Activated T-helper 2 cell treated with anti-CD3 and anti-CD28 coated beads, Interferon-gamma antibody, Interleukin-2, Interleukin-4, amounts not matched to agents 10 μg/mL and 5 μg/mL and 100 μg/mL, durations not matched to agents 14 hours and 24 hours and 36 hours (primary cell): ENCODE data around the gene MYH14. TPM values are rescaled to one million over a fixed set of nuclear protein-coding genes. Genes with fewer than 3 reads are reported as not detected.

Source experiments
- DNase-seq: peaks from one replicate; pipeline ENCODE4 v3.0.0; 2021; ENCODE audit warnings: low spot score
- H3K27ac Mint-ChIP-seq: one replicate; pipeline ENCODE4 v1.8.0; 2021; ENCODE audit warnings: mixed read lengths
- H3K27me3 Mint-ChIP-seq: one replicate; pipeline ENCODE4 v1.8.0; 2021; ENCODE audit warnings: low read depth, mixed read lengths
- H3K36me3 Mint-ChIP-seq: one replicate; pipeline ENCODE4 v1.8.0; 2021; ENCODE audit warnings: low read depth, mixed read lengths
- H3K4me1 Mint-ChIP-seq: one replicate; pipeline ENCODE4 v1.8.0; 2021; ENCODE audit warnings: low read depth, mixed read lengths
- H3K4me3 Mint-ChIP-seq: one replicate; pipeline ENCODE4 v1.8.0; 2021; ENCODE audit warnings: low read depth, mild to moderate bottlenecking, moderate library complexity, mixed read lengths
- H3K9me3 Mint-ChIP-seq: one replicate; pipeline ENCODE4 v1.8.0; 2021; ENCODE audit warnings: mixed read lengths
- intact Hi-C: fragments of 100-400 bp; cut with micrococcal nuclease; formaldehyde crosslinking; loops from one replicate; pipeline ENCODE4 v1.15.1; 2023
- total RNA-seq: library from RNA; stranded (reverse); gene quantifications from 2 replicates; pipeline ENCODE4 v1.2.3, GENCODE V29; 2022

The MYH14 gene
- total RNA-seq, 1 donor from 2014 or later = not detected

DNA sequence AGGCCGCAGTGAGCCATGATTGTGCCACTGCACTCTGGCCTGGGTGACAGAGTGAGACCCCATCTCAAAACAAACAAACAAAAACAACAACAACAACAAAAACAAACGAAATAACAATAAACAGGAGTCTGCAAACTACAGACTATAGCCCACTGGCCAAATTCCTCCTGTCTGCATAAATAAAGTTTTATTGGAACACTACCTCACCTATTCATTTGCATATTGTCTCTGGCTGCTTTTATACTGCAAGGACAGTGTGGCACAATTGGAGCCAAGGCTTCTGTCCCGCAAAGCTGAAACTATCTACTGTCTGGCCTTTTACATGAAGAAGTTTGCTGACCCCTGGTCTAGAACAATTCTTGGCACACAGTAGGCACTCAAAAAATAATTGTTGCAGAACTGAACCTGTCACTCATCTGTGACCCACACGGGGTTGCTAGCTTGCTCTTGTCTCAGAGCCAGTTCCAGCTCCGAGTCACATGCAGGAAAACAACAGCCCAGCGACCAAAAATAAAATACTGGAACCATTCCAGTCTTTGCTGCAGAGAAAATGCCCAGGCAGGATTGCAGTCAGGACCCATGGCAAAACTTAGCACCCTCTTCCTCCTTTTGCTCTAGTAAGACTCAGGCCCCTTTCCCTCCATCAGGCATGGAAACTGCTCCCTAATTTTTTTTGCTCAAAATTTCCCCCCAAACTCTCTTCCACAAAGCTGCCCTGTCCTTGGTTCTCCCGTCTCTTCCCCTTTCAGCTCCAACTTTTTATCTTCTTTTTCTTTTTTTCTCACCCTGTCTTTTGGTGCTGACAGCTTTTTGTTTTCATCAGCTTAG lies 4.8 kb upstream of the MYH14 start:
- no peak overlapping the region for H3K27ac Mint-ChIP-seq
- DNase-seq = no peak
- no peaks in the 10 kb centered on the region for H3K9me3 Mint-ChIP-seq
- peaks cover 12% of the 10 kb centered on the region for H3K27me3 Mint-ChIP-seq
- intact Hi-C loops = no loop called here
- no peak overlapping the region for H3K4me3 Mint-ChIP-seq
- no peaks in the 10 kb centered on the region for H3K4me1 Mint-ChIP-seq
- H3K36me3 Mint-ChIP-seq = no peaks in the 10 kb centered on the region

DNA sequence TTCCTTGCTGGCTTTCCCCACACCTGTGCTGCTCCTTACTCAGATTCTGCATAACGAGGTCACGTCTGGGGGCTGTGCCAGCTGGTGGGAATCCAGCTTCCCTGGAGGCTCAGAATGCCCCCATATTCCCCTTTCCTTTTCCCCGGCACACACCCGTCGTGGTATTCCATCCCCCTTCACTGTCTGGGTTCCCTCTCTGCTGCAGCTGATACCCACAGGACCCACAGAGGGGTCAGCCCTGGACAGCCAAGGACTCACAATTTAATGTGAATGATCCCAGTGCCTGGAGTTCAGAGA lies 4.2 kb upstream of the MYH14 start:
- Mint-ChIP-seq H3K36me3 (no peaks in the 10 kb centered on the region), H3K4me3 (no peak overlapping the region), H3K27me3 (peaks cover 17% of the 10 kb centered on the region), H3K9me3 (no peaks in the 10 kb centered on the region), H3K27ac (no peak overlapping the region), H3K4me1 (no peaks in the 10 kb centered on the region)
- no peak for DNase-seq
- intact Hi-C loops = no loop called here

DNA sequence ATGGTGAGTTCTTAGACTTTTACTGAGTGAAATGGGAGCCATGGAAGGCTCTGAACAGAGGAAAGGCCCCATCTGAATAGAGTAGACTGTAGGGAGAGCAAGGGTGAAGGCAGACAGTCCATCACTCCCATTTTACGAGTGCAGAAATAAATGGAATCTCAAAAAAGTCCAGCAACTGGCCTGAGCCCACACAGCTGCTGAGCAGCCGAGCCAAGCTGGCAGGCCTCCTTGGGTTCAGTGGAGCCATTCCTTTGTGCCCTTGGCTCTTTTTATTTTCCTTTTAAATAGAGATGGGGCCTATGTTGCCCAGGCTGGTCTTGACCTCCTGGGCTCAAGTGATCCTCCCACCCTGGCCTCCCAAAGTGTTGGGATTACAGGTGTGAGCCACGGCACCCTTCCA lies 1.0 kb upstream of the MYH14 start:
- intact Hi-C loops = no loop called here
- H3K27ac Mint-ChIP-seq = no peak overlapping the region
- H3K27me3 Mint-ChIP-seq = peaks cover 28% of the 10 kb centered on the region
- no peaks in the 10 kb centered on the region for H3K9me3 Mint-ChIP-seq
- H3K4me3 Mint-ChIP-seq = no peak overlapping the region
- no peaks in the 10 kb centered on the region for H3K4me1 Mint-ChIP-seq
- no peaks in the 10 kb centered on the region for H3K36me3 Mint-ChIP-seq
- no peak for DNase-seq

DNA sequence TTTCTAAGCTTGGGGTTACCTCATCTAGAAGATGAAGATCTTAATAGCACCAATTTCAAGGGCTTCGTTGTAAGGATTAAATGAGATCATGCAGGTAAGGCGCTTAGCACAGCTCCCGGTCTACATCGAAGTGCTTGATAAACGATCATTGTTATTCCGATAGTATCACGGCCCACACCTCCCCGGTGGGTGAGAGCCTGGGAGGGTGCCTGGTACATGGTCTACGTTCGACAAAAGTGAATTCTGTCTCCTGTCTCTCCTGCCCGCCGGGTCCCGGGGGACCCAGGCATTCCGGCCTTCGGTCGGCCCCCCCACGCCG lies 501 bp upstream of the MYH14 start:
- Mint-ChIP-seq H3K27me3 (peaks cover 28% of the 10 kb centered on the region), H3K4me3 (no peak overlapping the region), H3K9me3 (no peaks in the 10 kb centered on the region), H3K4me1 (no peaks in the 10 kb centered on the region), H3K36me3 (no peaks in the 10 kb centered on the region), H3K27ac (no peak overlapping the region)
- DNase-seq = no peak
- intact Hi-C loops = no loop called here

DNA sequence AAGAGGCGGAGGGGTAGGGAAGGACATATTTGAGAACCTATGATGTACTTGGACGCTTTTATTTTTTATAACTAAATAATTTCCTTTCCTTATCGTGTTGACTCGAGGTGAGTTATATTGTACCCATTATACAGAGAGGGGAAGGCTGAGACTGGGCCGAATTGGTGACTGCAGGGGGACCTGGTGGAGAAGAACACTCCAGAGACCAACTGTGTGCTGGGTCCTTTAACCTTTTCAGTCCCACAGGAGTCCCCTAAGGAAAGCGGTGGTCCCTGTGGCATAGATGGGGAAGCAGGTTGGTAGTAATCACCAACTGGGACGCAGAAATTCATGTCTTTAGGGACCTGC lies 633 bp downstream of the MYH14 start:
- H3K36me3 Mint-ChIP-seq = no peaks in the 10 kb centered on the region
- H3K4me1 Mint-ChIP-seq = no peaks in the 10 kb centered on the region
- H3K27me3 Mint-ChIP-seq = peaks cover 28% of the 10 kb centered on the region
- H3K9me3 Mint-ChIP-seq = no peaks in the 10 kb centered on the region
- no peak for DNase-seq
- intact Hi-C loops = no loop called here
- no peak overlapping the region for H3K27ac Mint-ChIP-seq
- no peak overlapping the region for H3K4me3 Mint-ChIP-seq

DNA sequence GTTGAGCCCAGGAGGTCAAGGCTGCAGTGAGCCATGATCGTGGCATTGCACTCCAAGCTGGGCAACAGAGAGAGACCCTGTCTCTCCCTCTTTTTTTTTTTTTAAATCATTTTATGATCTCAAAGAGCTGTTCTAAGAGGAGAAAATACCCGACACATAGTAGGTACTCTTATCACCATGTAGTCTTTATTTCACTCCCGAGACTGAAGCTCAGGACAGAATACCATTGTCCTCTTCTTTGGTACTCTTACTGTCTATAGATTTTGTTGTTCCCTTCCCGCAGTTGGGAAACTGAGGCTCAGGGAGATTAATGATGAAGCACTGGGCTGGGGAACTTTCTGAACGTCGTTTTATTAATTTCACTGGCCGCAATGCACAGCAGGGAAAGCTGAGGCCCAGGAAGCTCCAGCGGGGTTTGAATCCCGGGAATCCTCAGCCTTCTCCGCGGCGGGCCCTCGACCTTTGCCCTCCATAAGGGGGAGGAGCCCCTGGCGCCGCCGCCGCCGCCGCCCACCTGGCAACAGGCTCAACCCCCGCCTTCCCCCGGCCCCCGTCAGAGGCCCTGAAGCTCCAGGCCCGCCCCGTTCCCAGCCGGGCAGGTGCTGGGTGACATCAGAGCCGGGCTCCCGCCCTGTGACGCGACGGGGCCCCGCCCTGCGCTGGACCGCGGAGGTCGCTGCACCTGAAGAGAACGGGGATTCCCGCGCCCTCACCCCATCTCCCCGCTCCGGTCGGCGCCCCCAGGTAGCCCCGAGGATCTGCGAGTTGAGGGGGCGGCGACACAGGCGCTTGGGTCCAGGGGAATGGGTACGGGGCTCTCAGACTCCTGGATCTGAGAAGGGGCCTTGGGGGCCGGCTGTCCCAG lies 1.6 kb downstream of the MYH14 start:
- Mint-ChIP-seq H3K36me3 (no peaks in the 10 kb centered on the region), H3K4me3 (no peak overlapping the region), H3K27ac (no peak overlapping the region), H3K27me3 (peaks cover 28% of the 10 kb centered on the region), H3K4me1 (no peaks in the 10 kb centered on the region), H3K9me3 (no peaks in the 10 kb centered on the region)
- intact Hi-C loops = no loop called here
- no peak for DNase-seq

DNA sequence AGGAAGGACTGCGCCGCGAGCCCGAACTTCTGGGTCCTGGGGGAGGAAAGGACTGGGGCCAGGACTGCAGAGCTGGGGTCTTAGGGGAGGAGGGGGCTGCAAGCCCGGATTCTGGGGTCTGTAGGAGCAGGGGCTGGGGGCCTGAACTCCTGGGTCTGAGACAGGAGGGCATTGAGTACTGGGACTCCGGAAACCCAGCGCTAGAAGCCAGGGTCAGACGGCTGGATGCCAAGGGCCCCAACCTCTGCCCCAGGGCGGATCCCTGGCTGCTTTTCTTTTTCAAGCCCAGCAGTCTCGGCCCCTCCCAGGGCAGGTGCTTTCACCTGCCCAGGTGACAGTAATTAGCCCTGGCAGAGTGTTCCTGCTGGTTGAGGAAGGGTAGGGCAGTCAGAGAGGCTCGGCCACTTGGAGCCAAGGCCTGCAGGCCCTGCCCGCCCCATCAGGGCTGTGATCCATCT lies 2.3 kb downstream of the MYH14 start:
- no peak for DNase-seq
- intact Hi-C loops = no loop called here
- no peak overlapping the region for H3K4me3 Mint-ChIP-seq
- peaks cover 28% of the 10 kb centered on the region for H3K27me3 Mint-ChIP-seq
- no peaks in the 10 kb centered on the region for H3K9me3 Mint-ChIP-seq
- no peaks in the 10 kb centered on the region for H3K4me1 Mint-ChIP-seq
- no peaks in the 10 kb centered on the region for H3K36me3 Mint-ChIP-seq
- H3K27ac Mint-ChIP-seq = no peak overlapping the region

DNA sequence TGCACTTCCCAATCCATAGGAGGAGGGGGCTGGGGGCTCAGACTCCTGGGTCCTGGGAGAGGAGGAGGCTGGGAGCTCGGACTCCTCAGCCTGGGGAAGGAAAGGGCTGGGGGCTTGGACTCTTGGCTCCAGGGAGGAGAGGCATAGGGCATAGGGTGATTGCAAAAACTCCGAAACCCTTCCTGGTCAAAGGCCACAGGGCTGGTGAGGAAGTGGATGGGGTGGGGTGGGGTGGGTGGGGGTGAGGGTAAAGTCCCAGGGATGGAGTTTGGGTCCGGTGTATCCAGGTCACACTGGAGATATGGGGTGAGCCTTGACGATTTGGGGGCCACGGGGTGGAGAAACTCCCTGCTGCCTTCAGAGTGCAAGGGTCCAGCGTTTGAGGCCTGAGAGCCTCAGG lies 2.8 kb downstream of the MYH14 start:
- H3K4me3 Mint-ChIP-seq = no peak overlapping the region
- H3K36me3 Mint-ChIP-seq = no peaks in the 10 kb centered on the region
- DNase-seq = no peak
- no peaks in the 10 kb centered on the region for H3K4me1 Mint-ChIP-seq
- intact Hi-C loops = no loop called here
- no peak overlapping the region for H3K27ac Mint-ChIP-seq
- peaks cover 28% of the 10 kb centered on the region for H3K27me3 Mint-ChIP-seq
- H3K9me3 Mint-ChIP-seq = no peaks in the 10 kb centered on the region

DNA sequence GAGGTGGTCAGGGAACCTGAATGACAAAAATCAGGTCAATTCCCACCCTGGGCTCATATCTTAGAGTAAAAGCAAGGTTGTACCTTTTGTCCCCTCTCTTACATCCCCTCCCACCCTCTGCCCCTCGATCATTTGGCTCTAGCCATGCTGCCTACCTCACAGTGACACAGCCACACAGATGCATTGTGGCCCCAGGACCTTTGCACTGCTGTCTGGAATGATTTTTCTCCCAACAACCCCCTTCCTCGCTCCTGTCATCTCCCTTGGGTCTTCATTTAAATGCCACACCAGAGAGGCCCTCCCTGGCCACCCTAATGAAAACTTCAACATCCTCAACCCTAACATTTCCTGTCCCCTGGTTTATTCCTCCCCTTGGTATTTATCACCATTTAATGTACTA lies 4.3 kb downstream of the MYH14 start:
- Mint-ChIP-seq H3K27ac (no peak overlapping the region), H3K27me3 (peaks cover 18% of the 10 kb centered on the region), H3K4me1 (no peaks in the 10 kb centered on the region), H3K36me3 (no peaks in the 10 kb centered on the region), H3K4me3 (no peak overlapping the region), H3K9me3 (no peaks in the 10 kb centered on the region)
- intact Hi-C loops = no loop called here
- DNase-seq = no peak

DNA sequence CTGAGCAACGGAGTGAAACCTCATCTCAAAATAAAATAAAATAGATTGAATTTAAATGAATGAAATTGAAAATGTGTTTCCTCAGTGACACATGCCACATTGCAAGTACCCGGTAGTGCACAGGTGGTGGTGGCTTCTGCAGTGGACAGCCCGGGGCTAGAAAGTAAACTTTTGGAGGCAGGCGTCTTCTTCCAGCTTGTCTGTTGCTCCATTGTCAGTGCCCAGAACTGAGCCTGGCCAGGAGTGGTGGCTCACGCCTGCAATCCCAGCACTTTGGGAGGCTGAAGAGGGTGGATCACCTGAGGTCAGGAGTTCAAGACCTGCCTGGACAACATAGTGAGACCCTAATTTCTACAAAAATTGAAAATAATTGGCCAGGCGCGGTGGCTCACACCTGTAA lies 5.7 kb downstream of the MYH14 start:
- Mint-ChIP-seq H3K36me3 (no peaks in the 10 kb centered on the region), H3K4me1 (no peaks in the 10 kb centered on the region), H3K4me3 (no peak overlapping the region), H3K27ac (no peak overlapping the region), H3K9me3 (no peaks in the 10 kb centered on the region), H3K27me3 (peaks cover 12% of the 10 kb centered on the region)
- intact Hi-C loops = no loop called here
- no peak for DNase-seq

DNA sequence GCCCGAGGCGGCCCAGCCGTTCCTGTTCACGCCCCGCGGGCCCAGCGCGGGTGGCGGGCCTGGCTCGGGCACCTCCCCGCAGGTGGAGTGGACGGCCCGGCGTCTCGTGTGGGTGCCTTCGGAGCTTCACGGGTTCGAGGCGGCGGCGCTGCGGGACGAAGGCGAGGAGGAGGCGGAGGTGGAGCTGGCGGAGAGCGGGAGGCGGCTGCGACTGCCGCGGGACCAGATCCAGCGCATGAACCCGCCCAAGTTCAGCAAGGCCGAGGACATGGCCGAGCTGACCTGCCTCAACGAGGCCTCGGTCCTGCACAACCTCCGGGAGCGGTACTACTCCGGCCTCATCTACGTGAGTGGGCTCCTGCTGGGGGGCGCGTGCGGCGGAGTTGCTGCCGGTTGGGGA lies 7.0 kb downstream of the MYH14 start:
- DNase-seq = no peak
- no peaks in the 10 kb centered on the region for H3K4me1 Mint-ChIP-seq
- no peaks in the 10 kb centered on the region for H3K9me3 Mint-ChIP-seq
- no peak overlapping the region for H3K27ac Mint-ChIP-seq
- H3K4me3 Mint-ChIP-seq = no peak overlapping the region
- no peaks in the 10 kb centered on the region for H3K36me3 Mint-ChIP-seq
- H3K27me3 Mint-ChIP-seq = peaks cover 4% of the 10 kb centered on the region
- intact Hi-C loops = no loop called here

DNA sequence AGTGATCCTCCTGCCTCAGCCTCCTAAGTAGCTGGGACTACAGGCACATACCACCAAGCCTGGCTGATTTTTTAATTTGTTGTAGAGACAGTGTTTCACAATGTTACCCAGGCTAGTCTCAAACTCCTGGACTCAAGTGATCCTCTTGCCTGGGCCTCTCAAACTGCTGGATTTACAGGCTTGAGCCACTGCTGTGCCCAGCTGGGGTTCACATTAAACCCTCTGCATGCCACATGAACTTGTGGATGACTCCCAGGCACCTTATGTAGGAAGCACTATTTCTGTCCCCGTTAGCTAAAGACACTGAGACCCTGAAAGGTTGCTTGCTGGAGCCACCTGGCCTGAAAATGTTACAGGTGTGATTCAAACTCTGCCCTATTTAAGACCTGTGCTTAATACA lies 10.5 kb downstream of the MYH14 start:
- Mint-ChIP-seq H3K9me3 (no peaks in the 10 kb centered on the region), H3K4me3 (no peak overlapping the region), H3K27me3 (no peaks in the 10 kb centered on the region), H3K27ac (no peak overlapping the region), H3K36me3 (no peaks in the 10 kb centered on the region), H3K4me1 (no peaks in the 10 kb centered on the region)
- intact Hi-C loops = no loop called here
- DNase-seq = no peak

DNA sequence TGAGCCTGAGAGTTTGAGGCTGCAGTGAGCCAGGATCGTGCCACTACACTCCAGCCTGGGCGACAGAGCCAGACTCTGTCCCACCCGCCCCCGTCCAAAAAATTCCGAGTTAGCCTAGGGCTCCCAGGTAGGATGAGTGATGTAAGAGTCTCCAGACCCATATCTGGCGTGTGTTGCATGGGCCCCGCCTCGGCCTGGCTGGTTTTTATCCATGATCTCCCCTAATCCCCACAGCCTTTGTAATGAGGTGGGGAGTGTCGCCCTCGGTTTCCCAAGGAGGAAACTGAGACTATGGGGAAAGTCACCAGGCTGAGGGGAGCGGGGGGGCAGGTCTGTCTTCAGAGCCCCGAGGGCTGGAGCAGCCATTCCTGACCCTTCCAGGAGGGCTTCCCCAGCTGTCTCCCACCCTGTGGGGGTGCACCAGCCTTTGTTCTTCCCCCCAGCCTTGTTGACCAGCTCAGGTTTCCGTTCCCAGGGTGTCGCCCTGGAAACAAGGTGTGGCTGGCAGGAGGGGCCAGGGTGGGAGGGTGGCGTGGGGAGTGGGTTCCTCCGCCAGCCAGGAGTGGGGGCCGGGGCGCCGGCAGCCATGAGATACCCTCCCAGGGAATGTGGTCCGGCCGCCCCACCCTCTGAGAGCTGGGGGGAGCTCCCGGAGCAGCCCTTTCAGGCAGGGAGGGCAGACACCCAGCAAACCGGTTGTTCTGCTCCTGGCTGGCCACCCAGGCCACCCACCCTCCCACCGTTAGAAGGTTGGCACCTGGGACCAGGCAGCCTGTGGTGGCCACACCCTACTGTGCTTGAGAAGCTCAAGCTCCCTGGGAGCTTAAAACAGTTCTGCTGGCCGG lies 11.5 kb downstream of the MYH14 start:
- intact Hi-C loops = no loop called here
- no peak for DNase-seq
- Mint-ChIP-seq H3K9me3 (no peaks in the 10 kb centered on the region), H3K4me1 (no peaks in the 10 kb centered on the region), H3K27ac (no peak overlapping the region), H3K4me3 (no peak overlapping the region), H3K27me3 (no peaks in the 10 kb centered on the region), H3K36me3 (no peaks in the 10 kb centered on the region)
